ENCODE data around the gene CCDC183. TPM values are rescaled to one million over a fixed set of nuclear protein-coding genes. Genes with fewer than 3 reads are reported as not detected.

CCDC183 gene
- total and polyA plus RNA-seq, 3 experiments from 2014 or later: 0.26 to 0.73 TPM; not detected in 1

- Mint-ChIP-seq H3K4me3 (peak within 1 kb of the TSS in 1 of 7 donors; percentile 68), H3K36me3 (peaks cover 0 to 5% (median 0%) of the 10 kb centered on the region in 3 donors), H3K27ac (peak within 1 kb of the TSS in 2 of 8 donors; percentile 24 to 27), H3K4me1 (peaks cover 0 to 21% (median 10%) of the 10 kb centered on the region in 3 donors), H3K27me3 (peaks cover 4 to 12% of the 10 kb centered on the region in 2 donors), H3K9me3 (peaks cover 0 to 2% (median 0%) of the 10 kb centered on the region in 5 donors)
- Histone ChIP-seq H3K4me1 (ENCODE audit: insufficient read depth, low read length) (peaks cover 17% of the 10 kb centered on the region), H3K9me3 (ENCODE audit: low read length) (no peaks in the 10 kb centered on the region), H3K36me3 (ENCODE audit: insufficient read depth, low read length) (no peaks in the 10 kb centered on the region), H3K27me3 (ENCODE audit: insufficient read depth, low read length, poor library complexity, severe bottlenecking) (peaks cover 4% of the 10 kb centered on the region), H3K4me3 (ENCODE audit: low read length) (no peak within 1 kb of the TSS), H3K27ac (ENCODE audit: low read depth, low read length) (no peak within 1 kb of the TSS)
- POLR2A ChIA-PET: no interaction called here
- CTCF ChIA-PET: interaction anchor here (1.5 to 1.6 kb wide), 2 partner anchors 10 to 195 kb away, joined by 3 to 6 read pairs; partner anchors contain the start of gene AJM1
- DNase-seq: peak in 1 of 5 donors; percentile 43
Observed at GRCh38 chr9:136851941-136852663, 56.0 kb downstream of the CCDC183 start, which contains the start of gene MAMDC4. Gene MAMDC4 (plus strand): TSS chr9:136852346. CDS start chr9:136852417, 71 bp downstream.

GRCh38 chr9:136852664-136853595 is 56.8 kb downstream of the CCDC183 start:
- no peaks in the 10 kb centered on the region for H3K36me3 ChIP-seq (ENCODE audit: insufficient read depth, low read length)
- Mint-ChIP-seq H3K27ac (no peak overlapping the region), H3K4me1 (peaks cover 0 to 14% (median 6%) of the 10 kb centered on the region in 3 donors), H3K9me3 (peaks cover 0 to 2% (median 0%) of the 10 kb centered on the region in 5 donors), H3K4me3 (no peak overlapping the region), H3K27me3 (peaks cover 0 to 7% of the 10 kb centered on the region in 2 donors), H3K36me3 (peaks cover 0 to 5% (median 0%) of the 10 kb centered on the region in 3 donors)
- no peak overlapping the region for H3K4me3 ChIP-seq (ENCODE audit: low read length)
- ChIA-PET POLR2A (no interaction called here), CTCF (interaction anchor here (1.6 kb wide), 1 partner anchor 194 kb away, joined by 3 read pairs; no protein-coding TSS in a partner anchor)
- peaks cover 12% of the 10 kb centered on the region for H3K4me1 ChIP-seq (ENCODE audit: insufficient read depth, low read length)
- no peak overlapping the region for H3K27ac ChIP-seq (ENCODE audit: low read depth, low read length)
- H3K27me3 ChIP-seq (ENCODE audit: insufficient read depth, low read length, poor library complexity, severe bottlenecking): peaks cover 2% of the 10 kb centered on the region
- peak in 1 of 5 donors; percentile 41 for DNase-seq
- H3K9me3 ChIP-seq (ENCODE audit: low read length): no peaks in the 10 kb centered on the region

- peaks cover 0 to 2% (median 0%) of the 10 kb centered on the region in 5 donors for H3K9me3 Mint-ChIP-seq
- DNase-seq: peak in 1 of 5 donors; percentile 43
- Histone ChIP-seq H3K9me3 (ENCODE audit: low read length) (no peaks in the 10 kb centered on the region), H3K27me3 (ENCODE audit: insufficient read depth, low read length, poor library complexity, severe bottlenecking) (no peaks in the 10 kb centered on the region), H3K4me3 (ENCODE audit: low read length) (no peak overlapping the region), H3K4me1 (ENCODE audit: insufficient read depth, low read length) (peaks cover 9% of the 10 kb centered on the region), H3K27ac (ENCODE audit: low read depth, low read length) (no peak overlapping the region), H3K36me3 (ENCODE audit: insufficient read depth, low read length) (no peaks in the 10 kb centered on the region)
- ChIA-PET POLR2A (no interaction called here), CTCF (no interaction called here)
- peaks cover 0 to 5% (median 0%) of the 10 kb centered on the region in 3 donors for H3K36me3 Mint-ChIP-seq
- H3K4me1 Mint-ChIP-seq: peaks cover 0 to 12% (median 5%) of the 10 kb centered on the region in 3 donors
- H3K27me3 Mint-ChIP-seq: peaks cover 0 to 5% of the 10 kb centered on the region in 2 donors
- no peak overlapping the region for H3K27ac Mint-ChIP-seq
- no peak overlapping the region for H3K4me3 Mint-ChIP-seq
Observed at GRCh38 chr9:136853596-136854112, 57.5 kb downstream of the CCDC183 start.

- CTCF ChIA-PET: no interaction called here
- no peak overlapping the region for H3K4me3 Mint-ChIP-seq
Observed at GRCh38 chr9:136854113-136854841, 58.1 kb downstream of the CCDC183 start.

GRCh38 chr9:136854842-136855460 is 58.8 kb downstream of the CCDC183 start:
- Histone ChIP-seq H3K27ac (ENCODE audit: low read depth, low read length) (no peak overlapping the region), H3K4me3 (ENCODE audit: low read length) (no peak overlapping the region), H3K4me1 (ENCODE audit: insufficient read depth, low read length) (peaks cover 6% of the 10 kb centered on the region), H3K27me3 (ENCODE audit: insufficient read depth, low read length, poor library complexity, severe bottlenecking) (no peaks in the 10 kb centered on the region), H3K36me3 (ENCODE audit: insufficient read depth, low read length) (no peaks in the 10 kb centered on the region), H3K9me3 (ENCODE audit: low read length) (no peaks in the 10 kb centered on the region)
- Mint-ChIP-seq H3K4me3 (no peak overlapping the region), H3K27me3 (no peaks in the 10 kb centered on the region), H3K27ac (no peak overlapping the region), H3K9me3 (no peaks in the 10 kb centered on the region), H3K36me3 (no peaks in the 10 kb centered on the region), H3K4me1 (peaks cover 0 to 3% (median 0%) of the 10 kb centered on the region in 3 donors)
- ChIA-PET POLR2A (no interaction called here), CTCF (no interaction called here)
- peak in 1 of 5 donors; percentile 41 for DNase-seq

More at GRCh38 chr9:136854113-136854841, 58.1 kb downstream of the CCDC183 start:
- Mint-ChIP-seq H3K4me1 (peaks cover 0 to 8% (median 2%) of the 10 kb centered on the region in 3 donors), H3K9me3 (no peaks in the 10 kb centered on the region), H3K27ac (no peak overlapping the region), H3K36me3 (peaks cover 0 to 1% (median 0%) of the 10 kb centered on the region in 3 donors), H3K27me3 (peaks cover 0 to 1% of the 10 kb centered on the region in 2 donors)
- Histone ChIP-seq H3K27me3 (ENCODE audit: insufficient read depth, low read length, poor library complexity, severe bottlenecking) (no peaks in the 10 kb centered on the region), H3K27ac (ENCODE audit: low read depth, low read length) (no peak overlapping the region), H3K36me3 (ENCODE audit: insufficient read depth, low read length) (no peaks in the 10 kb centered on the region), H3K4me1 (ENCODE audit: insufficient read depth, low read length) (peaks cover 9% of the 10 kb centered on the region), H3K9me3 (ENCODE audit: low read length) (no peaks in the 10 kb centered on the region), H3K4me3 (ENCODE audit: low read length) (no peak overlapping the region)
- peak in 1 of 5 donors; percentile 44 for DNase-seq
- POLR2A ChIA-PET: no interaction called here

GRCh38 chr9:136855461-136856078 is 59.4 kb downstream of the CCDC183 start:
- no peak overlapping the region for H3K4me3 Mint-ChIP-seq
- no peaks in the 10 kb centered on the region for H3K27me3 Mint-ChIP-seq
- Histone ChIP-seq H3K9me3 (ENCODE audit: low read length) (no peaks in the 10 kb centered on the region), H3K27ac (ENCODE audit: low read depth, low read length) (no peak overlapping the region), H3K4me1 (ENCODE audit: insufficient read depth, low read length) (no peaks in the 10 kb centered on the region), H3K4me3 (ENCODE audit: low read length) (no peak overlapping the region), H3K27me3 (ENCODE audit: insufficient read depth, low read length, poor library complexity, severe bottlenecking) (no peaks in the 10 kb centered on the region), H3K36me3 (ENCODE audit: insufficient read depth, low read length) (no peaks in the 10 kb centered on the region)
- ChIA-PET CTCF (no interaction called here), POLR2A (no interaction called here)
- peaks cover 0 to 3% (median 0%) of the 10 kb centered on the region in 3 donors for H3K36me3 Mint-ChIP-seq
- DNase-seq: no peak
- no peaks in the 10 kb centered on the region for H3K4me1 Mint-ChIP-seq
- no peaks in the 10 kb centered on the region for H3K9me3 Mint-ChIP-seq
- no peak overlapping the region for H3K27ac Mint-ChIP-seq

GRCh38 chr9:136856079-136856476 is 59.9 kb downstream of the CCDC183 start:
- H3K4me3 ChIP-seq (ENCODE audit: low read length): no peak overlapping the region
- Mint-ChIP-seq H3K4me3 (no peak overlapping the region), H3K27ac (peak overlapping the region in 1 of 8 donors; percentile 33), H3K4me1 (no peaks in the 10 kb centered on the region), H3K27me3 (no peaks in the 10 kb centered on the region), H3K9me3 (no peaks in the 10 kb centered on the region), H3K36me3 (peaks cover 0 to 4% (median 0%) of the 10 kb centered on the region in 3 donors)
- DNase-seq: no peak
- H3K27me3 ChIP-seq (ENCODE audit: insufficient read depth, low read length, poor library complexity, severe bottlenecking): no peaks in the 10 kb centered on the region
- no peak overlapping the region for H3K27ac ChIP-seq (ENCODE audit: low read depth, low read length)
- H3K36me3 ChIP-seq (ENCODE audit: insufficient read depth, low read length): no peaks in the 10 kb centered on the region
- POLR2A ChIA-PET: no interaction called here
- CTCF ChIA-PET: interaction anchor here (1.8 kb wide), 1 partner anchor 173 kb away, joined by 5 read pairs; no protein-coding TSS in a partner anchor
- H3K9me3 ChIP-seq (ENCODE audit: low read length): no peaks in the 10 kb centered on the region
- H3K4me1 ChIP-seq (ENCODE audit: insufficient read depth, low read length): no peaks in the 10 kb centered on the region
